HepG2 (cell line): ENCODE results near the gene EXOC6B. TPM values are rescaled to one million over a fixed set of nuclear protein-coding genes. Genes with fewer than 3 reads are reported as not detected.
A peak's percentile ranks its signal among the peaks of the same experiment; 100 is the strongest.

ENCODE experiments used
- ATAC-seq: fragments of 200-7000 bp; cut with Tn5 transposase; 3 replicates; pipeline ENCODE4 v1.9.1; 2020; ENCODE audit warnings: mild to moderate bottlenecking, moderate library complexity
- BruUV-seq: library from RNA; stranded (reverse); fragments of 400-500 nt; replicated peaks from 2 replicates; lab custom pipeline; 2021; lab: Mats Ljungman, UMichigan
- CTCF ChIA-PET: fragments of 300-600 bp; formaldehyde crosslinking; extraction: SDS; loops from one replicate; lab custom pipeline; 2021; ENCODE audit warnings: low total read pairs, inconsistent platforms, low intra/inter-chr PET ratio; lab: Yijun Ruan, JAX
- POLR2A ChIA-PET: fragments of 350-600 bp; sonication (Branson Sonifier 250); formaldehyde crosslinking; loops from one replicate; lab custom pipeline; 2020; ENCODE audit warnings: antibody characterized with exemption, inconsistent platforms; lab: Yijun Ruan, JAX
- DNase-seq: peaks from one replicate; pipeline ENCODE4 v3.0.0-alpha.2; 2015; ENCODE audit warnings: low spot score
- FAIRE-seq: peaks from 3 replicates; lab custom pipeline; 2011; peaks lifted over from hg19 to GRCh38; lab: Jason Lieb, UNC
- H2AFZ ChIP-seq: one replicate; pipeline ENCODE4 v1.6.1; 2011; ENCODE audit warnings: low read length, inconsistent platforms
- H3K27ac ChIP-seq: fragments of 300-600 bp; 3 replicates; pipeline ENCODE4 v1.8.0; 2011; ENCODE audit warnings: mixed run types, mild to moderate bottlenecking, mixed read lengths, low read length, inconsistent platforms; ENCODE audit not compliant: insufficient read depth; ENCODE audit errors: extremely low read length
- H3K27me3 ChIP-seq, 2 experiments: fragments of 200-600 bp in 1 of 2; 2 replicates in 1 of 2; 3 replicates in 1 of 2; pipeline versions ENCODE4 v1.6.0 to v1.8.0; 2011; ENCODE audit warnings: low read length in 2 of 2, mild to moderate bottlenecking in 2 of 2, moderate library complexity in 2 of 2, inconsistent platforms in 1 of 2; ENCODE audit not compliant: insufficient read depth in 2 of 2, control insufficient read depth in 1 of 2
- H3K36me3 ChIP-seq, 2 experiments: fragments of 200-600 bp in 1 of 2; replicated peaks in 1 of 2; 2 replicates in 1 of 2; 3 replicates in 1 of 2; pipeline versions ENCODE4 v1.5.1 to v1.8.0; 2011; ENCODE audit warnings: low read length in 2 of 2, inconsistent platforms in 1 of 2; ENCODE audit not compliant: insufficient read depth in 2 of 2, control insufficient read depth in 1 of 2
- H3K4me1 ChIP-seq: 2 replicates; pipeline ENCODE4 v1.5.1; 2012; ENCODE audit warnings: low read length, inconsistent platforms; ENCODE audit not compliant: insufficient read depth
- H3K4me2 ChIP-seq: 2 replicates; pipeline ENCODE4 v1.6.0; 2011; ENCODE audit warnings: low read depth, low read length, inconsistent platforms
- H3K4me3 ChIP-seq, 3 experiments: fragments of 200-600 bp in 1 of 3; sonication (generic), shearing (Covaris generic) in 1 of 3; replicated peaks in 1 of 3; 2 replicates each; pipeline ENCODE4 v1.5.1; 2011 to 2016; ENCODE audit warnings: low read length in 3 of 3, inconsistent platforms in 2 of 3, low read depth in 2 of 3, mild to moderate bottlenecking in 2 of 3, control low read depth in 1 of 3, mixed read lengths in 1 of 3; ENCODE audit not compliant: insufficient read depth in 1 of 3
- H3K79me2 ChIP-seq: one replicate; pipeline ENCODE4 v1.6.1; 2011; ENCODE audit warnings: low read length, inconsistent platforms; ENCODE audit not compliant: insufficient read depth
- H3K9ac ChIP-seq: 2 replicates; pipeline ENCODE4 v1.6.0; 2011; ENCODE audit warnings: mild to moderate bottlenecking, low read depth, low read length, inconsistent platforms; ENCODE audit not compliant: insufficient read depth
- H3K9me3 ChIP-seq: 2 replicates; pipeline ENCODE4 v1.5.1; 2012; ENCODE audit warnings: mild to moderate bottlenecking, low read length
- H4K20me1 ChIP-seq: 2 replicates; pipeline ENCODE4 v1.6.0; 2011; ENCODE audit warnings: inconsistent platforms, mild to moderate bottlenecking, low read length, moderate library complexity; ENCODE audit not compliant: insufficient read depth
- BCL6 ChIP-seq: IDR thresholded peaks from 2 replicates; pipeline ENCODE4 v1.6.1; 2016; ENCODE audit warnings: missing genetic modification reagents, missing compliant biosample characterization
- GLI4 ChIP-seq: sonication (generic); formaldehyde crosslinking; IDR thresholded peaks from 2 replicates; pipeline ENCODE4 v1.5.1; 2020; ENCODE audit warnings: missing genetic modification reagents, mild to moderate bottlenecking, moderate library complexity, borderline replicate concordance
- ONECUT2 ChIP-seq: sonication (generic); formaldehyde crosslinking; IDR thresholded peaks from 2 replicates; pipeline ENCODE4 v1.4.0; 2020; ENCODE audit warnings: missing genetic modification reagents
- SMARCC2 ChIP-seq: fragments of 450-650 bp; IDR thresholded peaks from 2 replicates; pipeline ENCODE4 v1.6.1; 2017; ENCODE audit warnings: antibody characterized with exemption, mild to moderate bottlenecking
- SRF ChIP-seq: IDR thresholded peaks from 2 replicates; pipeline ENCODE4 v1.6.1; 2011; ENCODE audit warnings: mild to moderate bottlenecking, low read depth, low read length, moderate library complexity
- UBTF ChIP-seq: sonication (generic); formaldehyde crosslinking; IDR thresholded peaks from 2 replicates; pipeline ENCODE4 v1.4.0; 2020; ENCODE audit warnings: mild to moderate bottlenecking, missing genetic modification reagents
- ZEB1 ChIP-seq: IDR thresholded peaks from 2 replicates; pipeline ENCODE4 v1.6.1; 2012; ENCODE audit warnings: mild to moderate bottlenecking, low read depth, inconsistent platforms; ENCODE audit not compliant: insufficient replicate concordance
- ZFP36 ChIP-seq: fragments of 150-350 bp; IDR thresholded peaks from 2 replicates; pipeline ENCODE4 v1.6.1; 2018; ENCODE audit warnings: borderline replicate concordance, low read length, low read depth; ENCODE audit not compliant: partially characterized antibody
- ZFP82 ChIP-seq: sonication (generic); formaldehyde crosslinking; IDR thresholded peaks from 2 replicates; pipeline ENCODE4 v1.5.1; 2020; ENCODE audit warnings: mild to moderate bottlenecking, missing genetic modification reagents, borderline replicate concordance
- ZNF230 ChIP-seq: sonication (generic); formaldehyde crosslinking; IDR thresholded peaks from 2 replicates; pipeline ENCODE4 v1.4.0; 2020; ENCODE audit warnings: mild to moderate bottlenecking, missing genetic modification reagents
- ZNF484 ChIP-seq: sonication (generic); formaldehyde crosslinking; IDR thresholded peaks from 2 replicates; pipeline ENCODE4 v1.5.1; 2020; ENCODE audit warnings: mild to moderate bottlenecking, low read depth, missing genetic modification reagents, borderline replicate concordance
- ZNF724P ChIP-seq: sonication (generic); formaldehyde crosslinking; IDR thresholded peaks from 2 replicates; pipeline ENCODE4 v1.8.0; 2022; ENCODE audit warnings: missing genetic modification reagents, borderline replicate concordance
- WGBS: methylation state at CpG from one replicate; pipeline ENCODE4 v1.1.6; 2017; ENCODE audit warnings: low lambda C conversion rate; 5-methylcytosine and 5-hydroxymethylcytosine counted together
- in situ Hi-C: cut with HindIII; loops from 2 replicates; pipeline ENCODE4 v1.10.0; 2017; ENCODE audit warnings: low pct_unique_long_range_greater_than_20kb; ENCODE audit not compliant: extremely low pct_ligation_motif_present
- intact Hi-C: fragments of 100-400 bp; cut with micrococcal nuclease; formaldehyde crosslinking; loops from one replicate; pipeline ENCODE4 v1.10.0; 2022; ENCODE audit not compliant: unreplicated experiment
- polyA plus RNA-seq, 8 experiments: library from polyadenylated mRNA; depleted of rRNA in 3 of 8; stranded (reverse) in 7 of 8; unstranded in 1 of 8; fragments of >200 nt; fragmentation: Illumina TruSeq in 4 of 8; extraction: Trizol in 4 of 8; gene quantifications; 2 replicates each; pipeline versions ENCODE4 v1.2.1 to v1.2.3, GENCODE V29; 2011 to 2016; ENCODE audit warnings: low read depth in 4 of 8, missing spikeins in 1 of 8, mixed read lengths in 1 of 8; ENCODE audit not compliant: insufficient read depth in 1 of 8
- total RNA-seq, 5 experiments: library from RNA; depleted of rRNA; stranded (reverse); fragments of >200 nt; fragmentation: Illumina TruSeq; extraction: Trizol; gene quantifications; 2 replicates each; pipeline ENCODE4 v1.2.3, GENCODE V29; 2016; ENCODE audit warnings: low read depth in 1 of 5
- TF ChIP-seq, protein P1 (sequence below): sonication (generic); formaldehyde crosslinking; IDR thresholded peaks from 2 replicates; pipeline ENCODE4 v1.5.1; 2020; ENCODE audit warnings: mild to moderate bottlenecking, missing genetic modification reagents
- TF ChIP-seq, protein P2 (sequence below): sonication (generic); formaldehyde crosslinking; IDR thresholded peaks from 2 replicates; pipeline ENCODE4 v1.4.0; 2020; ENCODE audit warnings: missing genetic modification reagents, mild to moderate bottlenecking, borderline replicate concordance

EXOC6B gene
- total and polyA plus RNA-seq, 2 of the 13 experiments (the other 11 are each of a cell fraction or from before 2014, with no cell fraction given) = 9.1 to 15.9 TPM

DNA sequence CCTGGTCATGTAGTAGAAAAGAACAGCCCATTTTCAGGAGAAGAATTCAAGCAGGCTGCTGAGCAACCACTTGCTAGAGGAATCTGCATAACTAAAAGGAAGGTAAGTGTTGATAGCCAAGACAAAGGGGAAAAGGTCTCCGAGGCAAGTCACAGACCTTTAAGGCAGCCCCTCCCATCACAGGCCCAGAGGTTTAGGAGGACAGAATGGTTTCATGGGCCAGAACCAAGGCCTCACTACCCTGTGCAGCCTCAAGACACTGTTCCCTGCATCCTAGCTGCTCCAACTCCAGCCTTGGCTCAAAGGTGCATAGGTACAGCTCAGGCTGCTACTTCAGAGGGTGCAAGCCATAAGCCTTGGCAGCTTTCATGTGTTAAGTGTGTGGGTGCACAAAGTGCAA, 439.5 kb downstream of the EXOC6B start:
- peaks cover 20% of the 10 kb centered on the region for H3K9me3 ChIP-seq
- no peak for FAIRE-seq
- H3K27ac ChIP-seq = no peak overlapping the region
- in situ Hi-C loops = no loop called here
- no peak for TF ChIP-seq ZNF230 (CRISPR knock-in tag)
- TF ChIP-seq UBTF (CRISPR knock-in tag) = no peak
- no peak for TF ChIP-seq BCL6 (CRISPR knock-in tag)
- TF ChIP-seq ZEB1 = no peak
- TF ChIP-seq, protein P1, sequence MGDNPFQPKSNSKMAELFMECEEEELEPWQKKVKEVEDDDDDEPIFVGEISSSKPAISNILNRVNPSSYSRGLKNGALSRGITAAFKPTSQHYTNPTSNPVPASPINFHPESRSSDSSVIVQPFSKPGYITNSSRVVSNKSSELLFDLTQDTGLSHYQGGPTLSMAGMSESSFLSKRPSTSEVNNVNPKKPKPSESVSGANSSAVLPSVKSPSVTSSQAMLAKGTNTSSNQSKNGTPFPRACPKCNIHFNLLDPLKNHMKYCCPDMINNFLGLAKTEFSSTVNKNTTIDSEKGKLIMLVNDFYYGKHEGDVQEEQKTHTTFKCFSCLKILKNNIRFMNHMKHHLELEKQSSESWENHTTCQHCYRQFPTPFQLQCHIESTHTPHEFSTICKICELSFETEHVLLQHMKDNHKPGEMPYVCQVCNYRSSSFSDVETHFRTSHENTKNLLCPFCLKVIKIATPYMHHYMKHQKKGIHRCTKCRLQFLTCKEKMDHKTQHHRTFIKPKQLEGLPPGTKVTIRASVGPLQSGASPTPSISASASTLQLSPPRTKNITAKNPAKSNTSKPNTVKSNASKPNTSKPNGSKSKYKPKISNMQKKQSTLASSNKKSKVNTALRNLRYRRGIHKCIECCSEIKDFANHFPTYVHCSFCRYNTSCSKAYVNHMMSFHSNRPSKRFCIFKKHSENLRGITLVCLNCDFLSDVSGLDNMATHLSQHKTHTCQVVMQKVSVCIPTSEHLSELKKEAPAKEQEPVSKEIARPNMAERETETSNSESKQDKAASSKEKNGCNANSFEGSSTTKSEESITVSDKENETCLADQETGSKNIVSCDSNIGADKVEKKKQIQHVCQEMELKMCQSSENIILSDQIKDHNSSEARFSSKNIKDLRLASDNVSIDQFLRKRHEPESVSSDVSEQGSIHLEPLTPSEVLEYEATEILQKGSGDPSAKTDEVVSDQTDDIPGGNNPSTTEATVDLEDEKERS (CRISPR knock-in tag) = 0 out of 2 replicates have a peak, but pooled peaks have one; percentile 26
- TF ChIP-seq ZNF484 (CRISPR knock-in tag) = no peak
- TF ChIP-seq ZFP36 = peak; percentile 56
- TF ChIP-seq GLI4 (CRISPR knock-in tag) = no peak
- no peak for TF ChIP-seq SMARCC2
- no peak for TF ChIP-seq SRF
- TF ChIP-seq ZNF724P (CRISPR knock-in tag) = no peak
- no peak for TF ChIP-seq ZFP82 (CRISPR knock-in tag)
- TF ChIP-seq ONECUT2 (CRISPR knock-in tag) = no peak
- TF ChIP-seq, protein P2, sequence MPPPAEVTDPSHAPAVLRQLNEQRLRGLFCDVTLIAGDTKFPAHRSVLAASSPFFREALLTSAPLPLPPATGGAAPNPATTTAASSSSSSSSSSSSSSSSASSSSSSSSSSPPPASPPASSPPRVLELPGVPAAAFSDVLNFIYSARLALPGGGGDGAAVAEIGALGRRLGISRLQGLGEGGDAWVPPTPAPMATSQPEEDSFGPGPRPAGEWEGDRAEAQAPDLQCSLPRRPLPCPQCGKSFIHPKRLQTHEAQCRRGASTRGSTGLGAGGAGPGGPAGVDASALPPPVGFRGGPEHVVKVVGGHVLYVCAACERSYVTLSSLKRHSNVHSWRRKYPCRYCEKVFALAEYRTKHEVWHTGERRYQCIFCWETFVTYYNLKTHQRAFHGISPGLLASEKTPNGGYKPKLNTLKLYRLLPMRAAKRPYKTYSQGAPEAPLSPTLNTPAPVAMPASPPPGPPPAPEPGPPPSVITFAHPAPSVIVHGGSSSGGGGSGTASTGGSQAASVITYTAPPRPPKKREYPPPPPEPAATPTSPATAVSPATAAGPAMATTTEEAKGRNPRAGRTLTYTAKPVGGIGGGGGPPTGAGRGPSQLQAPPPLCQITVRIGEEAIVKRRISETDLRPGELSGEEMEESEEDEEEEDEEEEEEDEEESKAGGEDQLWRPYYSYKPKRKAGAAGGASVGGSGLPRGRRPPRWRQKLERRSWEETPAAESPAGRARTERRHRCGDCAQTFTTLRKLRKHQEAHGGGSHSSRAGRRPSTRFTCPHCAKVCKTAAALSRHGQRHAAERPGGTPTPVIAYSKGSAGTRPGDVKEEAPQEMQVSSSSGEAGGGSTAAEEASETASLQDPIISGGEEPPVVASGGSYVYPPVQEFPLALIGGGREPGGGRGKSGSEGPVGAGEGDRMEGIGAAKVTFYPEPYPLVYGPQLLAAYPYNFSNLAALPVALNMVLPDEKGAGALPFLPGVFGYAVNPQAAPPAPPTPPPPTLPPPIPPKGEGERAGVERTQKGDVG (CRISPR knock-in tag) = no peak
- H2AFZ ChIP-seq = no peak overlapping the region
- no peaks in the 10 kb centered on the region for H3K4me1 ChIP-seq
- intact Hi-C loops = no loop called here
- CTCF ChIA-PET = no interaction called here
- no peak for ATAC-seq
- H3K27me3 ChIP-seq = no peaks in the 10 kb centered on the region
- POLR2A ChIA-PET = no interaction called here
- no peaks in the 10 kb centered on the region for H3K36me3 ChIP-seq
- no peaks in the 10 kb centered on the region for H4K20me1 ChIP-seq
- no peaks in the 10 kb centered on the region for H3K79me2 ChIP-seq
- no peak for DNase-seq
- H3K4me2 ChIP-seq = no peak overlapping the region
- no TSS peak for BruUV-seq
- H3K4me3 ChIP-seq = no peak overlapping the region
- H3K9ac ChIP-seq = no peak overlapping the region
- WGBS = 28% methylated on average over 1 of the region's 1 CpG
